ENCODE data around the gene PSMD6.

The PSMD6 gene

DNA sequence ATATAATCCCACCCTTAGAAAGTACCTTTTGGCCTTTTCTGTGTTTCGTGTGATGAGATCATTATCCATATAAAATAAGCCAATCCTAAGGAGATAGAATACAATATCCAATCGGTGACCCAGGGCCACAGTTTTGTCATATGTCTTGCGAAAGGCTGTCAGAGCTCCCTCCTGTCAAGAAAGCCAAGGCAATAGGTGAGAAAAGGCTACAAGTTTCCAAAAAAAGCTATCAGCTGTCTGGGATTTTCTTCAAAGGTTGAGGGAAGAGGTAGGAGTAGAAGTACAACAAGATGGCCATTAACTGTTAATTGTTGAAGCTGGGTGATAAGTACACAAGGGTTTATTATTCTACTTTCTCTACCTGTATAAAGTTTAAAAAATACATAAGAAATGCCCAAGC is 4.0 kb downstream of the PSMD6 start:
- no peak for DNase-seq (ENCODE audit: extremely low read depth, low read depth)
- no peak for TF ChIP-seq CTCF (IDR thresholded peaks at IDR 0.05; ENCODE audit: low read depth, low read length, missing control alignments)
- no peak overlapping the region for H3K4me3 ChIP-seq (replicated peaks; ENCODE audit: low read depth, low read length)

DNA sequence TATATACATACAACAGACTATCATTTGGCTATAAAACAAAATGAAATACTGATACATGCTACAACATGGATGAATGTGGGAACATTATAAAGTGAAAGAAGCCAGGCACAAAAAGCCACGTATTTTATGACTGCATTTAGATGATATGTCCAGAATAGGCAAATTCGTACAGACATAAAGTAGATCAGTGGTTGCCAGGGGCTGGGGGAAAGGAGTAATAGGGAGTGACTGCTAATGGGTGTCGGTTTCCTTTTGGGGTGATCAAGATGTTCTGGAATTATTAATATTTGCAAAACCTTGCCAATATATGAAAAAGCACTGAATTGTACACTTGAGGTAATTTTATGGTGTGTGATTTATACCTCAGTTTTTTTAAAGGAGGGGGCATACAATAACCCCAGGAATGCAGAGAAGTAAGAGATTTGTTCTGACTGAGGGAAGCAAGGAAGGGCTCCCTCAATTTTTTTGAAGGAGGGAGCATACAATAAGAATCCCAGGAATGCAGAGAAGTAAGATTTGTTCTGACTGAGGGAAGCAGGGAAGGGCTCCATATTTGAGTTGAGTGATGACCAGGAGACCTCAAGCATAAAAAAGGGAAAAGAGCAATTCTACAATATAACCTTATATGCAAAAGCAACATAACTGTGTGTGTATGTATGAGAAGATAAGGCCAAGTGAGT is 6.2 kb downstream of the PSMD6 start:
- TF ChIP-seq CTCF (IDR thresholded peaks at IDR 0.05; ENCODE audit: low read depth, low read length, missing control alignments), result no peak
- DNase-seq (ENCODE audit: extremely low read depth, low read depth), result no peak
- H3K4me3 ChIP-seq (replicated peaks; ENCODE audit: low read depth, low read length), result no peak overlapping the region

DNA sequence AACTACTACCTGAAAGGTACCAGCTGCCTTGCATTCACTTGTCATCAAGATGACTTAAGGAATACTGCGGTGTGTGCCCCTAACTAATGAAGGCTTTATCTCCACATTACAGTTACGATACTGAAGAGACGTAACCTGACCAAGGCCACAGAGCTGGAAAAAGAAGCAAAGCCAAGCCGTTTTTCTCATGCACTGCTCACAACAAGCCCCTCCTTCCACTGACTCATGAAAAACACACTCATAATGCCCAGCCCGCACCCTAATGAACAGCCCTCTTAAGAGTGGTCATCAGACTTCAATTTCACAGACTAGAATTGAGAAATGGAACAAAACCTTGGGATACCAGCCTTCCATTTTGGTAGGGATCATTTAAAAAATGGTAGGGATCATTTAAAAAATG is 11.6 kb downstream of the PSMD6 start:
- peak; percentile 12 for DNase-seq (ENCODE audit: extremely low read depth, low read depth)
- no peak for TF ChIP-seq CTCF (IDR thresholded peaks at IDR 0.05; ENCODE audit: low read depth, low read length, missing control alignments)

DNA sequence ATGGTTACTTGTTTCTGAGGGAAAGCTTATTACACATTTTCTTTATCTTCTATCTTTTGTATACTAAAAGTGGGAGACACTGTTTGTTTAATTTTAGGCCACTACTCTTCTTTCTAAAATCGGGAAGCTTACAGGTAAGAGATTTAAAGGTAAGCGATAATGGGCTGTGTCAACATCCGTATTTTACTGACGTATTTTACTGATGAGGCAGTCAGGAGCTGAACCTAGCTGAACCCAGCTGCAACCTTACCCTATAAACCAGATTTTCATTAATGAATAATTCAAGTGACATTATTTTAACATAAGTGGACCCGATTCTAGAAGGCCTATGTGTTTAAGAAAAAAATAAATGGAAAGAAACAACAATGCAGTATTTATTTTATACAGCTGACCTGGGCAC is 13.1 kb downstream of the PSMD6 start:
- DNase-seq (ENCODE audit: extremely low read depth, low read depth), result no peak
- no peak for TF ChIP-seq CTCF (IDR thresholded peaks at IDR 0.05; ENCODE audit: low read depth, low read length, missing control alignments)
- no peak overlapping the region for H3K4me3 ChIP-seq (replicated peaks; ENCODE audit: low read depth, low read length)

More for the DNA sequence above, 11.6 kb downstream of the PSMD6 start:
- no peak overlapping the region for H3K4me3 ChIP-seq (replicated peaks; ENCODE audit: low read depth, low read length)

DNA sequence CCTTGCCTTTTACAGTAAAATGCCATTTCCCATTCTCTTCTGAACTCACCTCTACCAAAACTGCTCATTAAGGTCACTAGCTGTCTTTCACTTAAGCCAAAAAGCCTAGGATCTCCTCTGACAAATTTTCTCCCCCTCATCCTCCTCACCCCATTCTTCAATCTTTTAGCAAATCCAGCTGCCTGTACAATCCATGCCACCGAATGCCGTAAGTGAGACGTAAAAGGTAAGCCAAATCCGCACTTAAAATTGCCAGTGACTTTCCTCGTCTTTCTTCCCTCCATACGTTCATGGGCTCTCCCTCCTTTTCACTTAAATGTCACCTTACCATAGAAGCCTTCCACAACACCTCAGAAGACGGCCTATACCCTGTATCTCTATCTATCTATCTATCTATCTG is 13.8 kb downstream of the PSMD6 start:
- no peak overlapping the region for H3K4me3 ChIP-seq (replicated peaks; ENCODE audit: low read depth, low read length)
- DNase-seq (ENCODE audit: extremely low read depth, low read depth), result no peak
- TF ChIP-seq CTCF (IDR thresholded peaks at IDR 0.05; ENCODE audit: low read depth, low read length, missing control alignments), result no peak

DNA sequence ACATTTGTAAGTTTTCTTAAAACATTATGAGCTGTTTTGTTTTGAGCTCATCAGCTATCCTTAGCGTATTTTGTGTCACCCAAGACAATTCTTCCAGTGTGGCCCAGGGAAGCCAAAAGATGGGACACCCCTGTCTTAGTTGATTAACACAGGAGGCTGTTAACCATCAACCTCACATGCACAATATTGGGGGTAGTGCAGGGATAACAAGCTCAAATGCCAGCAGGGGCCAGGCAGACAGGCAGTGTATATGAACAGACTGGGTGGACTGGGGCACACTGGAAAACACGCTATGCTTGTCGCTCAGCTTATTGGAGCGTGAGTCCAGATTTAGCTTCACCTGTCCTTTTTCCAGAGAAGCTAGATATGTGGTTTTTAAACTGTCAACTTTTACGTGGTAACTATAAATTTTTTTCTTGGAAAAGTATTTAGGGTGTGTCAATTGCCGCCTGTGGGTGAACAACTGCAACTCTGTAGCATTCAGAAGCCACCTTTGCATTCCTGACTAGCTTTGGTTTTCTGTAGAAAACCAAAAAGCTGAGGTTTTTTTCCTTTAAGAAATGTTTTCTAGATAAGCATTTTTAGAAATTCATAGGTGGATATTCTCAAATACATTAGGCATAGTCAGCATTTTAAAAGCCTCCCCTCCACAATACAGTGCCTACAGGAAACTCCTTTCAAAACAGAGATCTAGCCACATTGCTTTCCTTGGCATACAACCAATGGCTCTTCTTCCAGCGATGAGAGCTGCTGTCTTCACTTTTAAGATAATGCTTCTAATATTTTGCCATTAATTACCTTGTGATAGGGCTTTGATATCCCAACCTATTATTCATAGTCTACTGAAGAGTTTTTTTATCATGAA is 14.6 kb downstream of the PSMD6 start:
- H3K4me3 ChIP-seq (replicated peaks; ENCODE audit: low read depth, low read length), result no peak overlapping the region
- TF ChIP-seq CTCF (IDR thresholded peaks at IDR 0.05; ENCODE audit: low read depth, low read length, missing control alignments), result no peak
- no peak for DNase-seq (ENCODE audit: extremely low read depth, low read depth)
